Measurements from ENCODE around the gene LDHD.

DNA sequence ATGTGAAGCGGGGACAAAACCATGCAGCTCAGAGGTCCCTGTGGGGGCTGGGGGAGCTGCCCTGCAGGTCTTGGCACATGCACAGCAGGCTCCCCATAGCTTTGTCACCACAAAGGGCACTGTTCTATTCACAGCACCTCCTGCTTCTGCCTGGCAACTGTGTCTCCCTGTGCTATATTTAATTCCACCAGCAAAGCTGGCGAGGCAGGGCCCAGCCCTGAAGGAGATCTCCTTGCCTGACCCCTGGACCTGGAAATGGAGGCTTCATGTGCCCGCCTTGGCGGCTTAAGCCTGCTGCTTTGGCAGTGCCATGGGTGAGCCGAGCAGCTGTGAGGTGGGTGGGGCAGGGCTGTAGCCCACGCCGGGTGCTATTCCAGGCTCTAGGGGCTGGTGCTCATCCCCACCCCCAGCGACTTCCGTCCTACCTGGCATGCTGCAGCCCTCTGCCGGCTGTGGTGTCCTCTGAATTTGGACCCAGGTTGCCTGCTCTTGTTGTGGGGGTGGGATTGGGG is 6.8 kb downstream of the LDHD start:
- peak in 1 of 2 donors; percentile 7 for TF ChIP-seq POLR2A (IDR thresholded peaks at IDR 0.05)
- TF ChIP-seq, protein P1, sequence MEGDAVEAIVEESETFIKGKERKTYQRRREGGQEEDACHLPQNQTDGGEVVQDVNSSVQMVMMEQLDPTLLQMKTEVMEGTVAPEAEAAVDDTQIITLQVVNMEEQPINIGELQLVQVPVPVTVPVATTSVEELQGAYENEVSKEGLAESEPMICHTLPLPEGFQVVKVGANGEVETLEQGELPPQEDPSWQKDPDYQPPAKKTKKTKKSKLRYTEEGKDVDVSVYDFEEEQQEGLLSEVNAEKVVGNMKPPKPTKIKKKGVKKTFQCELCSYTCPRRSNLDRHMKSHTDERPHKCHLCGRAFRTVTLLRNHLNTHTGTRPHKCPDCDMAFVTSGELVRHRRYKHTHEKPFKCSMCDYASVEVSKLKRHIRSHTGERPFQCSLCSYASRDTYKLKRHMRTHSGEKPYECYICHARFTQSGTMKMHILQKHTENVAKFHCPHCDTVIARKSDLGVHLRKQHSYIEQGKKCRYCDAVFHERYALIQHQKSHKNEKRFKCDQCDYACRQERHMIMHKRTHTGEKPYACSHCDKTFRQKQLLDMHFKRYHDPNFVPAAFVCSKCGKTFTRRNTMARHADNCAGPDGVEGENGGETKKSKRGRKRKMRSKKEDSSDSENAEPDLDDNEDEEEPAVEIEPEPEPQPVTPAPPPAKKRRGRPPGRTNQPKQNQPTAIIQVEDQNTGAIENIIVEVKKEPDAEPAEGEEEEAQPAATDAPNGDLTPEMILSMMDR (IDR thresholded peaks at IDR 0.05) = no peak
